Activated CD4-positive, alpha-beta T cell treated with anti-CD3 and anti-CD28 coated beads for 24 hours (primary cell): ENCODE data around the gene GPD2.
"Not testable (repeated sequence)": the region's sequence is repeated elsewhere in the genome, so short reads cannot be mapped to it uniquely, and the experiment has no call there.

Experiments
- DNase-seq, 2 donors: peaks; one replicate each; pipeline ENCODE4 v3.0.0-alpha.2; 2020; ENCODE audit warnings: low read depth in 2 of 2

GPD2 gene

DNA sequence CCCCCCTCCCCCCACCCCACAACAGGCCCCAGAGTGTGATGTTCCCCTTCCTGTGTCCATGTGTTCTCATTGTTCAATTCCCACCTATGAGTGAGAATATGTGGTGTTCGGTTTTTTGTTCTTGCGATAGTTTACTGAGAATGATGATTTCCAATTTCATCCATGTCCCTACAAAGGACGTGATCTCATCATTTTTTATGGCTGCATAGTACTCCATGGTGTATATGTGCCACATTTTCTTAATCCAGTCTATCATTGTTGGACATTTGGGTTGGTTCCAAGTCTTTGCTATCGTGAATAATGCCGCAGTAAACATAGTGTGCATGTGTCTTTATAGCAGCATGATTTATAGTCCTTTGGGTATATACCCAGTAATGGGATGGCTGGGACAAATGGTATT is 92.4 kb downstream of the GPD2 start:
- not testable (repeated sequence) for DNase-seq

DNA sequence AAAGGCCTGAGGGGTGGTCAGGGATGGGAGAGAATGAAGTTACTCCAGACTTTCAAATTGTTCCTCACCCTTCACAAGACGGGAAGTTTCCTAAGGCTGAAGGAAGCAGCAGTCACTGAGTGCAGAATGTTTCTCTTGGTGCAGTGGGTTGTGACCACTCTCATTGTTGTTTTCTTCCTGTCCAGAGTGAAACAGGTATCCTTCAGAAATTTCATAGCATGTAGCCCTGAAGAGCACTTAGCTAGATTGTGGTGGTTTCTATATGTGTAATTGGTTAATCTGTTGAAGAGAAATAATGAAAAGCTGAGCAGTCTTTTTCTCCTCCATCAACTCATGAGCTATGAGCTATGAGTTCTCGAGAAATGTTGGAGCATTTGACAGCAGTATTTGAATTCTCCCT is 96.8 kb downstream of the GPD2 start:
- no peak for DNase-seq

DNA sequence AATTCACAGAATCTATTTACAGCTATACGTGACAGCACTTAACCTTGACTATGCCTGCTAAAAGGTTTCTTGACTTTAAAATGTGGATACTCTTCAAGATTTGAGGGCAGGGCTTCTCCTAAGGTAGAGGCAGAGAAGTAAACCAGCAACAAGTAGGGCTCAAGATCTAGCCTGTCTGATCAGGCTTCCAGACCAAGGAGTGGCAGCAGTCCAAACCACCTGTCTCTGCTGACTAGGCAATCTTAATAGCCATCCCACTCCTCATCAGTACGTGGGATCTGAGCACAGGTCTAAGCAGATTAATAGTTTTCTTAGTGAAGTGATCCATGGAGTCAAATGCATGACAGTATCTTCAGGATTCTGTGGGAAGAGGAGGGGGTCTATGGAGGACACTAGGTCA is 100.4 kb downstream of the GPD2 start:
- no peak for DNase-seq

DNA sequence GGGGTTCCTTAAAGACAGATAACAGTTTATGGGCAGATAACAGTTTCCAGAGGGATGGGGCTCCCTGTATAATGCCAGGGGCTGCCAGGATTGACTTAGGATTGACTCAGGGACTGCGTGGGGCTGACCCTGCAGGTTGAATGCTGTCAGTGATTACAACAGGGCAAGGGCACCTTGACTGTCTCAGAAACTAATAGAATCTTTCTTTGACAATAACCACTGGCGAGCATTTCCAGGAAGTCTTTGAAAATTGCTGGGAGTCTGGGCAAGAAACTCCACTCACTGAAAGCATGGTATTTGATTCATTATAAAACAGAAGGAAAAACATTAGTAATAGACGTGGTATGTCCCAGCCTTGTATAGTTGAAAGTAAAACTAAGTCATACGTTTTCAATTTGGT is 101.0 kb downstream of the GPD2 start:
- no peak for DNase-seq

DNA sequence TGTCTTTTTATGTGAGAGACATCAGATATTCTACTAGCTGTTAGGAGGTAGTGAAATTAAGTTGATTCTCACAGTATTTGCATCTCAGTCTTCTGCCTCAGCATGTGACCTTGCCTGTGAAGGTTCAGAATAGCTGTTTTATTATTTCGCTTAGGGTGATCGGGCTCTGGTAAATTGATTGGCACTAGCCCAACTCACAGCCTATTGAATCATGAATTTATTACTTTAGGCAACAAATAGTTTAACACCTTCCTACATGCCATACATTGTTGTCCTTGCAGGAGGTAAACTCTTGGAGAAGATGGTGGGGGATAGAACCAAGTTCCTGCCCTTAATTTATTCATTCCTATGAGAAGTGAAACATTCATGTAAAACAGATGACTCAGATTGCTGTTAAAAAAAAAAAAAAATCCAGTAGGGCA is 101.9 kb downstream of the GPD2 start:
- DNase-seq = no peak

DNA sequence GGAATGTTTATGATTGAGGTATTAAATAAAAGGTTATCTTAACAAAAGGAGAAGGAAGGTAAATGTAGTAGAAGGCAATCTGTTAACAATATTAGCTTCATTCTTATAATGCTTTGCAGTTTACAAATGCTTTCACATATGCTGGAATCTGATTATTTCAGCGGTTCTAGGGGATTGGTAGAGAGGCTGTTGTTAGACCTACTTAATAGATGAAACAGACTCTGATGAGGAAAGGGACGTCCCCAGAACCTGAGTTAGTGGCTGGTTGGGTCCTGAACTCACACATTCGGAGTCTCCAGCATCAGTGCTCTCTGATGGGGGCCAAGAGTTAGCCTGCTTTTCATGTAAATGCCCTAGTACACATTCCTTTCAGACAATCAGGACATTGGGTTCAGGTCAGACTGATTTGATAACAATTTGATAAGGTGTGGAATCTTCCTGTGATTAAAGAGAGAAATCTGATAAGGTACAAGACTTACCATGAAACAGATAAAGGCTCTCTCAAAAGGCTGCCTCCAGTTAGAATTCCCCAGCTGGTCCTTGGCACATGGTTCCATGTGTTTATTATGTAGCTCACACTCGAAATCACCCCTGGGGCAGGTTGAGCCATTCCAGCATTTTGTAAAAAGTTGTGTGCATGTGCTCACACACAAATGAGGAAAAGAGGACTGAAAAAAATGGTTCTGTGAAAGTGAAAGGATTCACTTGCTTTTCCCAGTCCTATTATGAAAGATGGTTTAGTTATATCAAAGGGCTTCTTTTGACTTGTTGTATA is 103.1 kb downstream of the GPD2 start:
- no peak for DNase-seq

DNA sequence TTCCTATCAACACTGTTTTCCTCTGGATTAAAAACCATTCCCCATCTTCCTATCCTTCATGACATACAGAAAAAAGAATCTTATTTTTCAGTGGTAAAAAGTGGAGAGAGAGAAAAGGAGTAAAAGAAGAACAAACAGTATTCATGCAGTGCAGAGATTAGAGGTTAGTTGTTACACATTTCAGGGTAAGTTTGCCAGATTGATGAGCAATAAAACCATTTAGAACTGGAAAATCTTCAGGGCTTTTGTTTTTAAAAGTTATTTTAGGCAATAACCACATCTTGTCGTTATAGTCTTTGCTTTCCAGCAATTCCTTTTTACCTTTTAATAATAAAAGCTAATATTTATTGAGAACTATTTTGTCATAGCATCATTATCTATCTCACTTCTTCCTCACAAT is 104.5 kb downstream of the GPD2 start:
- DNase-seq = no peak

DNA sequence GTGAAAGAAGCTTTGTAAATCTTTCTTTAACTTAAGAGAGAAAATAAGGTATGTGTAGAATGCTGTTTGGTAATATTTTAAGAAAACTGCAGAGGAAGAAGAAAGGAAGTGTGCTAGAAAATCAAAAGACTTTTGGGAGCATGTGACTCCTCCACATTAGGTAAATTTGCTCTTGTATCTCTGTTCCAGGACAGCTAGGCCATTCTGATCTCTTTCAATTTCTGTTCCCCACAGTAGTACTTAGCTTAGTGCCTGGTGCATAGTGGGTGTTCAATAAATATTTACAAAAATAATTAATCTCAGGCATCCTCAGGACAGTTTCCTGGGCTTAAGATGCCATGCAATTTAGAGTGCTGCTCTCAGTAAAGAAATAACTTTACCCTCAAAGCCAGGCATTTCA is 105.0 kb downstream of the GPD2 start:
- DNase-seq = no peak

DNA sequence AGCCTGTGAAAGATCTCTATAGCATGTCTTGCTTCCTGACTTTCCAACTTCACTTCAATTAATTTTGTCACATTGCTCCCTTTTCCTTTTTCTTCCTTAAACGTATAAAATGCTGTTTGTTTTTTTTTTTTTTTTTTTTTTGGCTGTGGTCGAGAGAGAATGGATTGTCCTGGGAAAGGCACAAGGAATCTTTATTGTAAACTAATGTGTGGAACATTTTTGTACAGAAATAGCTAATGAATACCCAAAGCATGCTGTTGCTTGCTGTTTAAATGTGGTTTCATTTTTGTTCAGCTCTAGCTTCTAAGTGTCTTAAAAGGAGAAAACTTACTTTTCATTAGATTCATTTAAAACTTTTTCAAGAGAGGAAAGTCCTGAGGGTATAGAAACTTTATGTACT is 105.5 kb downstream of the GPD2 start:
- no peak for DNase-seq

DNA sequence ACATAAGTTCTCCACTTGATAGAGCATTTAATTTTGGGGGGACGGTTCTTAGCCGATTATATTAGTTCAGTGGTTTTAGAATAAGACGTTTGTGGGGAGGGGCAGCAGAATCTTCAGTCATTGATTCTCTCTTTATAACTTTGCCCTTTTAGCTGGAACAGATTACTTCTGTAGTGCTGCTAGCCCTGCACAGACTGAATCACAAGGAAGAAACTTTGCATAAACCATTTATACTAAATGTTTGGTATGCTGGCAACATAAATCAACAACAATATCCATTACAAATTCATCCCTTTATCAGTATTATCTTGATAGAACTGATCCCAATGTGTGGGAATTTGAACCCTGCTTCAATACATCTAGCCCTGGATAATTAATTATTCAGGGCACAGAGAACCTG is 112.2 kb downstream of the GPD2 start:
- DNase-seq = no peak

DNA sequence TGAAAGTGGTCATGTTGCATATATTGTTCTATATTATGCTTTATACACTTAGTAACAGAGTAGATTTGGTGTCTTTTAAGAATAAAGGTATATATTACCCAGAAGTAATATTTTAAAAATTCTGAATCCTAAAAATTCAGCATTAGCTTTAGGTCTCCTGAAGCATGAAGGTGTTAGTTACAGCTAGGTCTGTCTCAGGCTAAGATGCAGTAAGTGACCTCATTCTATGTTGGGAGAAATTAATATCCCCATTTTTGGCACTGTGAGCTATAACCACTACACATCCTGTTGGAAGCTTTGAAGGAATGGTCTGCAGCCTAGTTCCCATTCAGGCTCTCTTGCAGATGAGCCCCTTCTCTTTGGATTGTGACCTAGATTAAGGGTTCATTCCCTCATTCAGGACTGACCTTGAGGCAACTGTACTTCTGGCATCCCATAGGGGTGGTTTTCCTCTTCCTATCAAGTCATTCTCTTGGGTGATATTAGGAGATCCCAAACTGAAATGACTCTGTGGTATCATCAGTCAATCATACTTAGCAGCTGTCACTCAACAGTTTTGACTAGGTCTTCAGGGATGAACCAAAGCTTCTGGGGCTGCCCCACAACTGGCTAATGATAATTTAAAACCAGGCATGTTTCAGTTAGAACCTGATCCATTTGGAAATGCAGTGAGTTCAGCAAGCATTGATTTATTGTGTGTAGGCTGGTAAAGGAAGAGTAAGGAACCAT is 117.7 kb downstream of the GPD2 start:
- no peak for DNase-seq

DNA sequence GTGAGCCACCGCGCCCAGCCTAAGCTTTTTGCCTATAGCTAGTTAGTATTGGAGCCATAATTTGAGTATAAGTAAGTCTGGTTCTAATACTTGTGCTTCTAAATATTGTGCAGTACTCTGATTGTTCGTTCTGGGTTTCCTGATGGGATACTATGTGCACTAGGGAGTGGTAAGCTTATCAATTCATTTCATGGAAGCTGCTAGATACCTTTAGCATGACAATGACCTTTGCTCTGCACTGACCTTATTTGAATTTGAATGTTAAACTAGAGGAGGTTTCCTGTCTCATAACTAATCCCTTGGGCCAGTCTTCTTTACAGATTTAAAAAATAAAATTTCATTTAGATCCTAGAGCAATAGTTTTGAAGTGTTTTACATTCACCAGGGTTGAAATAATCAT is 125.1 kb downstream of the GPD2 start:
- no peak for DNase-seq

DNA sequence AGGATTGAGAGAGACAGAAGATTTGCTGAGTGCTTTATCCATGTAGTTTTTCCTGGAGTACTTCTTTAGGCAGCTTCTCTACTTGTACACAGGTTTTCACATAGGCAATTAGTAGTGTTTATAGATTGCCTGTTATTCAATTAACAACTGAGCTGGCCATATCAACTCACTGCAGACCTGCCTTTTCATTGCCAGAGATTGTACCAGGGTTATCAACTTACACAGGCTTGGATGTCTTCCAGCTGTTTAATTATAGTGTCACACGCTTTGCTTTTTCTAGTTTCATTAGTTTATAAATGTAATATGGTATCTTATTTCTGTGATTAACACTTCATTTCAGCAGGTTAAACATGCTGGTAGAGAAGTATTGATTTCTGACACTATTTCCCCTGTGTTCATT is 125.9 kb downstream of the GPD2 start:
- DNase-seq = no peak

DNA sequence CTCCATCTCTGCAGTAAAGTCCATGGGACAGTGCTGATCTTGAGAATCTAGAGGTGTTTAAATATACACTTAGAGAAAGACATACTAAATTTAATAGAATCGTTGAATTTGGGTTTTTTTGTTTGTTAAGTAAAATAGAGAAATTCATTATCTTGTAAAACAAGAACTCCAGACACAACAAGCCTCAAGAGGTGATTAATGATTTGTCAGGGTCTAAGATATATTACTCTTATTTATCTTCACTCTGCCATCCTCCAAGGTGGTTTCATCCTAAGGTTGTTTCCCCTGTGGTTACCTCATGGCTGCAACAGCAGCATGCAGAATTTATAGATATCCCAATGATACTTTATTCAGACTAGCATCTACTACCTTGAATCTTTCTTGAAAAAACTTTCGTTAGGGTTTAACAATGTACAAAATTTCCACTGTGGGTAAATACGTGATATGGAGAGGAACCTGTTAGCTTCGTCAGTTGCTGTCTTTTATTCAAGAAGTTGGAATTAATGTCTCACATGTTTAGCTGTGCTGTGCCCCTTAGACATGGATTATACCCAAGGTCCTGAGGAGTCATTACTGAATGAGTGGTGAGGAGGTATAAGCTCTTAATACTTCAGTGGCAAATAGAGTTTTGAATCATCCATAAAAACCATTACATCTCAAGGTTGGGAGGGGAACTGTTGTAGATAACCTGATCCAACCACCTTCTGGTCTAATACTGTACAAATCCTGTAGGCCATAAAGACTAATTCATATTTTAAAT is 128.0 kb downstream of the GPD2 start:
- no peak for DNase-seq

DNA sequence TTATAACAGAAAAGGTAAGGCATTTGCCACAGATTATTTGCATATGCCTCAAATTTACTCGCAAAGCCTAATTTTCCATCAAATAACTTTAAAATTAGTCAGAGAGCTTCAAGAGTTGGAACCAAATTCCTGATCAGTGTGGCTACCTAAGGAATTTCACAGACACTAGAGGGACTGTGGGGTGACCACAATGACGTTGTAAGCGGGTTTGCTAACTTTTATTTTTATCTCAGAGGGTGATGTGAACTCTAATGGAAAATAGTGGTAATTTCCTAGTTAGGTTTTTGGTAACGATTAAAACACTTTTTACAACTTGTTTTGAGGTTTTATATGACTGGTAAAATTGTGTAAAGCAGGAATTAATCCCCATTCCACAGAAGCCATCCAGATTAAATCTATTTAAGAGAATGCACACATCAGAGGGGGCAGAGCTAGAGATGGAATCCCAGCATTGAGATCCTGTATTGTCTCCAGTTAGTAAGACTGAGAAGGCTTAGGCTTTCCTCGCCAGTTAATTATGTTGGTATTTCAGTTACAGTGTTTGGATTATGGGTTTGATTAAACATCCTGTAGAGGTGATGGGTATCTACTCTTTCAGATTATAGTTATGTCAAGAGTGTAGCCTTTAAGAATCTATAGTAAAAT is 129.0 kb downstream of the GPD2 start:
- DNase-seq = no peak

DNA sequence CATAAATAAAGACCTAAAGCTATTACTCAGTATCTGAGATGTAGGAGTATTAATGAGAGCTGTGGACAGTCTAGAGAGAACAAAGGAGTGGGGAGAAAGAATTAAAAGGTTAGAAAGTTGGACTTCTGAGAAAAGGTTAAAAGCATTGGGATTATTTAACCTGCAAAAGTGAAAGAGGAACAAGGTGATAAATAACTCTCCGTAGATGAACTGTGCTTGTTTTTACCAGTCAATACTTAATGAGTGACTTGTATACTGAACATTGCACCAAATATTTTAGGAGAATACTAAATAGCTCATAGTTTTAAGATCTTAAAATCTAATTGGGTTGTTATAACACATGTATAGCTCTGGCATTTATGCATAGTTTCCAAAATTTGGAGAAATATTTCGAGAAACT is 137.5 kb downstream of the GPD2 start:
- DNase-seq = no peak

DNA sequence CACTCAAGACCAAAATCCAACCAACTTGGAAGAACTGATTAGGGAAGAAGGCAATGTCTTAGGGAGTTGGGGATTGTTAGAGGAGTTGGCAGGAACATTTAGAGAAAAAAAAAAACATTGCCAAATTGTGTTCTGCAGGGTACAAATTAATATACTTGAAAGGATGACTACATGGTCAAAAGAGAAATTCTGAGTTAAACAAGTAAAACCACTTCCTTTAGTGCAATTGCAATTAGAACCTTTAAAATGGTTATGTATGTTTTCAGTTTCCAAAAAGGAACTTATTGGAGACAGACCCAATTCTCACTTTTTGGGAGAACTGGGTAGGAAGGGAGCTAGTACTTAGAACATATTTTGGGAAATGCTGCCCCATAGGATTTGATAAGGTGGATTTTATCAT is 137.9 kb downstream of the GPD2 start:
- no peak for DNase-seq

DNA sequence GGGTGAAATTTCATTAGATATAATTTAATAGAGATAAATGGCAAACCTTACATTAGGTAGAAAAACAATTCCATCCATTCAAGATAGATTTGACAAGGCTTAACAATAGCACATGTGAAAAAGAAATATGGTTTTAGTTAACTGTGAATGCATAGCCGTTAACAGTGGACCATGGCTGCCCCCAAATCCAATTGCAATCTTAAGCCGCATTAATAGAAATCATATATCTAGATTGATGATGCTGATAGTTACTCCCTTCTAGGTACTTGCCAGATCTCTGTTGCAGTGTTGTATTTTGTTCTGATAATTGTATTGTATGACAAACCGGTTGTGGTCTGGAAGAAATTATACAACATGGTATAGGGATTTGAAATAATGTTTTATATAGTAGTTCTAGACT is 139.8 kb downstream of the GPD2 start:
- DNase-seq = no peak

DNA sequence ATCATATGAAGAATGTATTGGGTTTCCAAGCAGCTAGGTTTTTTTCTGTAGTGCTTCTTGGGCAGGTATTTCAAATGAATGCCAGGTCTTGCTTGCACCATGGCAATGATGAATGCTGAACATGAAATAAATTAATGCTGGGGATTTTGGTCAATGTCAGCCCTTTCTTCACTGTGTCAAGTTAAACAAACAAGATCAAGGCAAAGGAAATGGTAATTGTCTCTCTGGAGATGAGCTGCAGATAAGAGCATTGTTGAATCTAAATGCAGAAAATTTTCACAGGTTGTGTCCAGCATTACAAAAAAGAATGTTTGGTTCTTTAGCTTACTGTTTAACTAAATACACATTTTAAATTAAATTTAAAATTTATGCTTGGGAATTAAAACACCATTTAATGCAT is 144.3 kb downstream of the GPD2 start:
- no peak for DNase-seq

DNA sequence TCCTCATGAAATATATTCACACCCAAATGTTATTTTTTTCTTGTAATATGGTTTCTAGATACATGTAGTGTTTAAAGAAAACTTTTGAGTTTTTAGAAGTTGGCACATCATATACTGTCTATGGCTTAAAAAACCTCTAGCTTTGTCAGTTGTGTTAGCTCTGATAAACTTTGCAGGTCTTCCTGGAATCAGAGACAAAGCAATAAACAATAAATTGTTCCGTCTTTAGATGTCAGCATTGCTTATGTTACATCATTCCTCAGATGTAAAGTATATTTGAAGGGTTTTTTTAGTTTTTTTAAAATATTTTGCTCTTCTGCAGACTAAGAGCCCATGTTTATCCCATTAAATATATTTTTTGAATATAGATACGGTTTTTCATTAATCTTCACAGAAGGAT is 145.1 kb downstream of the GPD2 start:
- no peak for DNase-seq

DNA sequence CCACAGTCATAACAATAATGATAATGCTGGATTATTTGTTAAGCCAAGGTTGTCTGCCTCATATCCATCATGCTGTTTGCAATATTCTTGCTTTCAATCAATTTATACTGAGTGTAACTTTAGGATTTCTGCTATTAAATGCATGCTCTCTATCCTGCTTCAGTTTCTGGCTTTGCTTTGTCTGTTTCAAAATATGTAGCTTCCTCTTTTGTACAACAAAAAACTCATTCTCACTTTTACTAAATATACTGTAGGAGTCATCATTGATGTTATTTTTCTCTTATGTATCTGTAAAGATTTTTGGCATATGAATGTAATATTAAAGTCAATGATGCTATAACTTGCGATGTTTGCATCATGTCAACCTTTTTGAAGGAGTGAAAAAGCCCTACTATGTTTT is 149.3 kb downstream of the GPD2 start:
- DNase-seq = no peak

DNA sequence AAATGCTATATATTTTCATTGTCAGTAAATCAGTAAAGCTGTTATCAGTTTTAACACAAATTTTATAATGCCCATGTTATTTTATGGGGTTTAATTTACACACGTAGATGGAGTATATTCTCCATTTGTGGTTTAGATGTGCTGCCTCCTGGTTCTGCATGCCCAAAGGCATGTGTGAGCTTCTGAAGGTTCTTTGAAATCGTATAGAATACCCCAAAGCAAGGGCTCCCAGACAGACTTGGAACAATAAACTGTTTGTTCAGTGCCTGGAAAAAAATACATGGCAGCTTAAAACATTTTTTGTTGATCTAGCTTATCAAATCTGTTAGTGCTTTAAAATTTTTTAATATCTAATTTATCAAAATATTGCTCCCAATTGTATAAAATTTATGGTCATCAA is 150.4 kb downstream of the GPD2 start:
- DNase-seq = no peak
